ENCODE data around the gene NPC1L1.

- TF ChIP-seq EZH2phosphoT487 (IDR thresholded peaks at IDR 0.05; ENCODE audit: borderline replicate concordance, low read depth, low read length) (no peak), CTCF (conservative IDR thresholded peaks at IDR 0.05; ENCODE audit: low read length) (no peak)
Measured at GRCh38 chr7:44547536-44548231, 6.6 kb upstream of the NPC1L1 start.

Data from OCI-LY7 (cell line).